NCI-H510A treated with DMSO at 0.1 percent for 48 hours (cell line): ENCODE measurements around the gene GOLGA2.
"Not testable (repeated sequence)": the region's sequence is repeated elsewhere in the genome, so short reads cannot be mapped to it uniquely, and the experiment has no call there.

Experiments used
- DNase-seq: peaks from one replicate; lab custom pipeline; 2025; lab: John Stamatoyannopoulos, UW

The GOLGA2 gene

DNA sequence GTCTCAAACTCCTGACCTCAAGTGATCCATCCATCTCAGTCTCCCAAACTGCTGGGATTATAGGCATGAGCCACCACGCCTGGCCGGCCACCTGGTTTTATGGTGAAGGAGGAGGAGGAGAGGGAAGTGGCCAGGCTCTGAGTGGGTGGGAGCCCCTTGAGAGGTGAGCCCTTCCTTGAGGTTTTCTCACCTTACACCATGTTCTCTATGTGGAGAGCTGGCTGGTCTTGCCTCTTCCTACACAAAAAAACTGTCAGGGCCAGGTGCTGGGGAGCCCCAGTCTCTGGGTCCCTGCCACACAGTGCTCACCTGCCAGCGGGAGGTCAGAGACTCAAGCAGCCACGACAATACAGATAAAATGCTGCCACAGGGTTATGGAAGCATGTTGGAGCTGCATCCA lies 18.3 kb upstream of the GOLGA2 start:
- DNase-seq = no peak

DNA sequence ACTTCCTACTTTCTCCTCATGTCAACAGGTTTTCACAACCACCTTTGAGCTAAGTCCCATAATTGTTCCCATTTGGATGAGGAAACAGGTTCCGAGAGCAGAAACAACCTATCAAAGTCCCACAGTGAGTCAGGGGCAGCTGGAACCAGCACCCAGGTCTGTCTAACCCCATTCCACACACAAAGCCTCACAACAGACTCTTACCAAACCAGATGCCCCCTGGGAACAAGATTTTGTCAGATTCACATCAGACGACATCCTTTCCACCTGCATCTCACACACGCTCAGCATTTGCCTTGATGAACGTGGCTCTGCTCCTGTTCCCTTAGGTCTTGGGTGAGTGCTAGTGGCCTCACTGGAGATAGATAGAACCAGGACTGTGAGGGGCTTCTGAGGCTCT lies 17.3 kb upstream of the GOLGA2 start:
- DNase-seq = no peak

DNA sequence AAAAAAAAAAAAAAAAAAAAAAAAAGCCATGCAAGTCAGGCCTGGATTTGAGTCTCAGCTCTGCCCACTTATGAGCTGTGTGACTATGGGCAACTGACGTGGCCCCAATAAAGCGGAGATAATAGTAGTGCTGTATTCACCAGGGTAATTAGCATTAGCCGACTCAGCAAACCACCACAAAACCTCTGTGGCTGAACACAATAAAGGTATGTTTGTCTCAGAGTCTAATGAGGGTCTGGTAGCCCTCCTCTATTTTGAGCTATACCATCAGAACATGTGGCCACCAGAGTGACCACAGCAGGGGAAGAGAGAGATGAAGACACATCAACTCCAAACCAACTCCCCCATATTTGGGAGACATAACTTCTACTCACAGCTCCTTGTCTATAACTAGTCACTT lies 16.2 kb upstream of the GOLGA2 start:
- no peak for DNase-seq

DNA sequence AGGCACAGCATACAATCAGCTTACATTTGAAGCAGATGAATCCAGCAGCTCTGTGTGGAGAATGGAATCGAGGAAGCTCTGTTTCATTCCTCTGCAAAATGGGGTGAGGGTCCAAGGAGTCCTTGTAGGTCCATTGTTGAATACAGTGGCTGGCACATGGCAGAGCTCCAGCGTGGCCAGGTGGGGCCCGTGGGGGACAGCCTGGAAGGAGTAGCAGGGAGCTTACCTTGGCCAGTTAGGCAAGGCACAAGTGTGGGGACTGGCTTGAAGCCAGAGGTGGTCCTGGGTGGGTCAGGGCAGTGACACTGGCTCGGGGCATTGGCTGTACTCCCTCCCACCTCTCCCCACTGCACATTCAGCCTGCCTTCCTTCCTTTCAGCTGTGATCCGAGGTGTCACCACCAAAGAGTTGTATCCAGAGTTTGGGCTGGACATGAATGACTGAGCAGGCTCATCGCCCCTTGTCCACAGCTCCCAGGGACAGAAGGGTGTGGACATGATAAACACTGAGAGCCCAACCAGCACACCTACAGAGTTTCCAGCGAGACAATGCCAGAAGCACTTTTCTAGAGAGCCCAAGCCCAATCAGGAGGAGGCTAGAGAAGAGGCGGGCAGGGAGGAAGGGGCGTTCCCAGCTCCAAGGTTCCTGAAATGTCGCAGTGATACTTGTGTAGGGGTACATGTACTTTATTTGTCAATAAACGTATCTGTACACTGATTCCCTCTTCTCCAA lies 12.6 kb upstream of the GOLGA2 start:
- no peak for DNase-seq

DNA sequence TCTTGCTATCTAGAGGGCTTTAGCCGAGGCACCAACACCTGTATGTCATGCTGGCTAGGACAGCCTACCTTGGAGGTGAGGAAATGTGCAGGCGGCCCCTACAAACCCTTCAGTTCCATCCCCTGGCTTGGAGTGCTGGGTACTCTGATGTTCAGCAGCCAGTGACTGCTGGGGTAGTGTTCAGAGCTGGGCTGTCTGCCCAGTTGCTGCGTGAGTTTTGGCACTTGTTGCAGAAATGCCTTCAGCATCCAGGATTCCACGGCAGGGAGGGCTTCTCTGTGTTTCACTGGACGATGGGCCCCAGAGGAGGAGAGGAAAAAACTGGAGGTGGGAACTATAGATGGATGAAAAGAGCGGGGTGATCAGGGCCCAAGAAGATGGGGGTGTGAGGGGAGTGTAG lies 10.6 kb upstream of the GOLGA2 start:
- no peak for DNase-seq

DNA sequence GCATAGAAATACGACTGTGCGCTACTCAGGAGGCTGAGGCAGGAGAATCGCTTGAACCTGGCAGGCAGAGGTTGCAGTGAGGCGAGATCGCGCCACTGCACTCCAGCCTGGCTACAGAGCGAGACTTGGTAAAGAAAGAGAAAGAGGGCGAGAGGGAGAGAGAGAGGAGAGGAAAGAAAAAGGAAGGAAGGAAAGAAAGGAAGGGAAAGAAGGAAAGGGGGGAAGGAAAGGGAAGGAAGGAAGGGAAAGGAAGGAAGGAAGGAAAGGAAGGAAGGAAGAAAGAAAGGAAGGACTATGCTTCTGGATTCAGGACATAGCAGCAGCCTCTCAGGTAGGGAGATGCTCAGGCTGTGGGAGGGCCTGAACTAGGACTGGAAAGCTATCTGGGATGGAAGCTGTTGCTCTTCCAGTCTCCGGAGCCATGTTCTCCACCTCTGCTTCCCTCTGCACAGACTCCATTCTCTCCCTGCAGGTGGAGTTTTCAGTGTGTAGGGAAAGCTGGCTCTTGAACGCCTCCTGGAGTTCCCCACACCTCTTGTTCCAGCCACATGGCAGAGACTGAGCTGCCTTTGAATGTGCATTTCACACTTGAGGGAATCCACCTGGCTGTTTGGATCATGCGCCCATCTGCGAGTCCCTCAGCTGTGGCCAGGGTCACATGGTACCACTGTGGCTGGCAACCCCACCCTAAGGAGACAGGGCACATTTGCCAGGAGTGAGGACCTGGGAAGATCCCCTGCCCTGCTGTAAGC lies 9.4 kb upstream of the GOLGA2 start:
- DNase-seq = no peak

DNA sequence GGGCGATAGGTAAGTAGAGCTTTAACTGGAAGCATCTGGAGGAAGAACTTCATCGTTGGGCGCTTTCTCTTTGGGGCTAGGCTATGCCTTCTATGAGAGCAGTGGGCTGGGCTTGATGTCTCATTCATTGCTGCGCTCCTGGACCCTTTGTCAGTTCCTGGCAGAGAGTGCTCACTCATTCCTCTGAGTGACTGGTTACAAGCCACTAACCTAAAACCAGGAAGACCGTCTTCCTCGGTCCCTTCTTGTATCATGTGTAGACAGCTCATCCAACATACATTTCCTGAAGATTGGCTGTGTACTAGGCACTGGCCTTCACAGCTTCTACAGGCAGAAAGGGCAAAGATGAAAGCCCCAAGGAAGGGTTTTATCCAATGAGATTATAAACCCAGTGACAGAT lies 6.7 kb upstream of the GOLGA2 start:
- DNase-seq = no peak

DNA sequence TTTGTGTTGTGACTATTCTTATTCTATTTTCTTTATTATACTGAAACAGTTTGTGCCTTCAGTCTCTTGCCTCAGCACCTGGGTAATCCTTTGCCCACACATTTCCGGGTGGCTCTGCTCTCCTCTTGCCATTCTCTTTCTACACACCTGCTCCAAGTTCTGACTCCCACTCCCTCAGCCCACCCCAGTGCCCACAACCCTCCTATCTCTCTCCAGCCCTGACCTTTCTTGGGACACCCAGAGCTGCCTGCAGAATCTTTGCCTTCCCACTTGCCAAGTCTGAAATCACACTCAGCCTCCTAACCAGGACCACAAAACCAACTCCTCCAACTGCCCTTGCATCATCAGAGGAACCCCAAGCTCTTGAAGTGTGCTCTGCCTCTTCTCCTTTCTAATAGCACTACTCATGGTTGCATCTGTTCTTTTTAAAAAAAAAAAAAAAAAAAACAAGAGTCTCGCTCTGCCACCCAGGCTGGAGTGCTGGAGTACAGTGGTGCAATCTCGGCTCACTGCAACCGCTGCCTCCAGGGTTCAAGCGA lies 4.3 kb upstream of the GOLGA2 start:
- DNase-seq = no peak

DNA sequence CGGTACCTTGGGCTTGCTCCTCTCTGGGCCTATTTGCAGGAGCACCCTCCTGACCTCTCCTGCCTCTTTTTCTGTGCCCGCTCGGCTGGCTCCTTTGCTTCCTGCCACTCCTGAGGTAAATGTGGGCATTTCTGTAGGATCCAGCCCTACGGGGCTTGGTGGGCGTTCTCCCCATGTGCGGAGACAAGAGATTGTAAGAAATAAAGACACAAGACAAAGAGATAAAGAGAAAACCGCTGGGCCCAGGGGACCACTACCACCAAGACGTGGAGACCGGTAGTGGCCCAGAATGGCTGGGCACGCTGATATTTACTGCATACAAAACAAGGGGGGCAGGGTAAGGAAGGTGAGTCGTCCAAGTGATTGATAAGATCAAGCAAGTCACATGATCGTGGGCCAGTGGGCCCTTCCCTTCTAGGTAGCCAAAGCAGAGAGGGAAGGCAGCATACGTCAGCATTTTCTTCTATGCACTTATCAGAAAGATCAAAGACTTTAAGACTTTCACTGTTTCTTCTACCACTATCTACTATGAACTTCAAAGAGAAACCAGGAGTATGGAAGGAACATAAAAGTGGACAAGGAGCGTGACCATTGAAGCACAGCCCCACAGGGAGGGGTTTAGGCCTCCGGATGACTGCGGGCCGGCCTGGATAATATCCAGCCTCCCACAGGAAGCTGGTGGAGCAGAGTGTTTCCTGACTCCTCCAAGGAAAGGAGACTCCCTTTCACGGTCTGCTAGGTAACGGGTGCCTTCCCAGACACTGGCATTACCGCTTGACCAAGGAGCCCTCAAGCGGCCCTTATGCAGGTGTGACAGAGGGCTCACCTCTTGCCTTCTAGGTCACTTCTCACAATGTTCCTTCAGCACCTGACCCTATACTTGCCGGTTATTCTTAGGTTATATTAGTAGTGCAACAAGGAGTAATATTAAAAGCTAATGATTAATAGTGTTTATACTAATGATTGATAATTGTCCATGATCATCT lies 3.6 kb upstream of the GOLGA2 start:
- DNase-seq = not testable (repeated sequence)

DNA sequence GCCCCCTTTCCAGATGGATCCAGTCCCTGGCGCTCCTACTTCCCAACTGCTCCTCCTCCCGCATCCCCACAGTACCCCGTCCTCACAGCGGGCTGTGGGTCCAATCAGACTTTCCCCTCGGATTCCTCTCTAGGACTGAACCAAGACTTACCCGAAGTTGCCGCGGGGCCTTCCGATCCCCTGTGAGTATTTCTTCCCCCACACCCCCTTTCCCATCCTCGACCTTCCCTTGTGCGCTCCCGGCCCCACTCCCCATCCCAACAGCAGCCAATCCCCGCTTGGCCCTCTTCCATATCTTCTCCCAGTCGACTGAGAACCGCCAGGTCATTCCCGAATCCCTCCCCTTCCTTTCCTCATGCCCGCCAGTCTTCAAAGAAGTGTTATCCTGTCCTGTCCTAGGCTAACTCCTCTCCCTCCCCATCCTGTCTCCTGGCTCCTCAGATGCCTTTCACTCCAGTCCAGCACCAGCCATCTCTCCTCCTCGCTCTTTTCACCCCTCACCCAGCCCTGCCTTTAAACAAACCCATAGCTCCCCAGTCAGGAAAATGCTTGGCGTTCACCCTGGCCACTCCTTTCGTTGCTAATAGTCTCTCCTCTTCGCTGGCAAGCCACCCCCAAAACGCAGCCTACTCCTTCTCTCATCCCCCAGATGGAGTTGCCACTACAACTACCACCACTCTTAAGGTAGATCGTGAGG lies 915 bp upstream of the GOLGA2 start:
- peak; percentile 43 for DNase-seq

DNA sequence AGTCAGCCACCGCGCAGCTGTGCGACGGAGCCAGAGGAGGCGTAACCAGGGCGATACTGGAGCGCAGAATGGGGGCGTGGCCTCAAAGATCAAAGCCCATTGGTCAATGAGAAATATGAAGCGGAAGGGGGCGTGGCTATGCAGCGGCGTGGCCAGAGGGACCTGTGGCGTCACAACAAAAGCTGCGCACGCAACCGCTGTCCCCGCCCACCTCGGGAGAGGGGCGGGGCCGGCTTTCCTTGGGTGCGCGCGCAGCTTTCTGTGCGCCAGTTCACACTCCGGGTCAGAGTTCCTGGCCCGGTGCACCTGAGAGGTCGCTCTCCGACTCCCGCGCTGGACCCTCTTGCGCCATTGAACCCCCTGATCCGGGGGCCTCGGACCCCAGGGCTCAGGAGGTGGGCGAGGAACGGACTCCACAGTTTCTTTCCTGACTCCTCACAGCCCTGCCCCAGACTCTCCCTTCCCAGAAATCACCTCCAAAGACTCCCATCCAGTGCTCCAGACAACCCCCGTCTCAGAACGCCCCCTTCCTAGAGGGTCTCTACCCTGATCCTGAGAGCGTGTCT lies 284 bp upstream of the GOLGA2 start, which contains the start of gene SWI5:
SWI5 (plus strand) TSS at position 269 of the 566 bp plus-strand sequence.
- peak; percentile 99 for DNase-seq

DNA sequence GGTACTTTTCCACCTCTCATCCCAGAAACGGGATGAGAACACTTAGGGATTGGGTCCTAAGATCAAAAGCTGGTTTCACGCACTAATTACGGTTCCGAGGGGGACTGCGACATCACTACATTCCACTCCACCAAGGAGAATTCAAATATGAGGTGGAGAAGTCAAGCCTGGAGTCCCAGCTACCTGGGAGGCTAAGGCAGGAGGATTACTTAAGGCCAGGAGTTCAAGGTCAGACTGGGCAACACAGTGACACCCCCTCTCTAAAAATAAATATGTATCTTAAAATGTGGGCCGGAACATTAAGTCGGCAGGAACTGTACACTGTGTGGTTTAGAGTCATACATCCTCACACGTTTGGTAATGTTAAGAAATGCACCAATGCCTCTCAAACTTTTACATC lies 1.6 kb downstream of the GOLGA2 start:
- DNase-seq = no peak

DNA sequence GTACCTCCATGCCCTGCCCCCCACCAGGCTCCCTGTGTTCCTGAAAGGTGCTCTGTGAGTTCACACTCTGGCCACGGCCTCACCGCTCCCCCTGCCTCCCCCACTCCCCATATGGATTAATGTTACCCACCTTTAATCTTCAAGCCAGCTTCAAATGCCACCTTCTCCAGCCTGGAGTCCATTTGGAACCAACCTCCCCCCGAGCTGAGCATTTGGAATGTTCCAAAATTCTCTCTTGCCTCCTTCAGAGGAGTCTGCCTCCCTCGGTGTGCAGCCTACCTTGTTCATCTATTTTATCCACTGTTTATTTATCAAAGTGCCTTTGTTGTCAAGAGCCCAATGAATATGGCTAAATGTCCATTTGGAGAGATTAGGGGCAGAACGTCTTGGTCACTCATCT lies 4.3 kb downstream of the GOLGA2 start:
- no peak for DNase-seq

DNA sequence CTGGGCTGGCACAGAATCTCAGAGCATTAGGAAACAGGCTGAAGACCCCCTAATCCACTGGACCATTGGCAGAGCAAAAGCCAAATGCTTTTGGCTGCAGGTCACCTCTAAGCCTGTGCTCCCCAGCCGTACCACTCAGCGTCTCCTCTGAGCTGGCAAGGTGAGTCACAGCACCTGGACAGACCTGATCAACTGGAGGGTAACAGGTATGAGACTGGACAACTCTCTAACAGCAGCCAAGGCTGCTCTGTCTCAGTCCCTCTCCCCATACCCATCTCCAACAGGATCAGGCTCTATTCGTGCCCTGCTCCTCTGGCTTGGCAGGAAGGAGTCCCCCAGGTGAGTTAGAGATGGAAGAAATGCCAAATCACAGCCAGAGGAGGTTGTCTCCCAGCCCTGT lies 4.7 kb downstream of the GOLGA2 start:
- DNase-seq = no peak

DNA sequence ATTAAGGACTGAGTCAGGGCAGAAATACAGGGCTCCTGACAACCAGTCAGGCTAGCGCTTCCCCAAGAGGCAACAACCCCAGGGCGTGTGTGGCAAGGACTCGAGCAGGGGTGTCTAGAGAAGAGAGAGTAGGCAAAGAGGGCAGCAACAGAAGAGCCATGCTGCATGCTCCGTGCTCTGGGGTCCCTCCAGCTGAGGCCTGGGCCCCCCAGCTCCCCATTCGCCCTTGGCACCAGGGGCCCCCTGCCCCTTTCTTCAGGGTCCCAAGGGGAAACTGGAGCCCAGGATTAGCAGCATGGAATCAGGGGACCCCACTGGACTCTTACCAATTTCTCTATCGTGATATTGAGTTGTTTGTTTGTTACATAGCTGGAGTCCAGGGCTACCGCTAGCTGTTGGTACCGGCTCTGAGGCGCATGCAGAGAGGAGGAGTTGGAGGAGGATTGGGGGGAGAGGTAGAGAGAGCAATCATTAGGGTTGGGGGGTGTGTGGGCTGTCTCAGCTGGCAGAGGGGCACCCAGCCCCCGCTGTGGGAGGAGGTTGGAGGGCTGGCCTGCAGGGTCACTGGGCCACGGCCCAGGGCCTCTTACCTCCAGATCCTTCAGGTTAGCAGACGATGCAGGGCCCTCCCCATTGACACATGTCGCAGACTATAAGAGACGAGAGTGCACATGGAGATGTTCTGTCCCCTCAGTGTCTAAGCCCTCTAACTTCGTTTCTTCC lies 8.8 kb downstream of the GOLGA2 start:
- no peak for DNase-seq

DNA sequence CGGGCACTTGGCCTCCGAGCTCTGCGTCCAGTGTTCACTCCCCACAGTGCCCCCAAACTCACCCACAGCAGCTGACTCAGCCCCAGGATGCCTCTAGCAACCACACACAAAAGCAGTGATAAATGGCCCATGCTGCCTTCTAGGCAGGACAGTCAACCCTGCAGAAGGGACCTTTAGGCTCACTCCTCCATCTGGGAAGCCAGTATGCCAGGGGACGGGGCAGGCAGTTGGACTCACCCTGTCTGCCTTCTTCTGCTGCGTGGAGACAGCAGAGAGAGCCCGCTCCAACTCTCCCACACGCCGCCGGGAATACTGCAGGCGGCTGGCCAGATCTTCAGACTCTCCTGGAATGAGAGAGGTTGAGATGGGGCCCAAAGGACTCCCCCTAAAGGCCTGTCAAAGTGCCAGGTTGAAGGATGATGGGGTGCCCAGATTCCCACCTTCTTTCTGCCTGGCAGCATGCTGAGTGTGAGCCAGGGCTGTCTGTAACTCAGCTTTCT lies 10.4 kb downstream of the GOLGA2 start:
- no peak for DNase-seq

DNA sequence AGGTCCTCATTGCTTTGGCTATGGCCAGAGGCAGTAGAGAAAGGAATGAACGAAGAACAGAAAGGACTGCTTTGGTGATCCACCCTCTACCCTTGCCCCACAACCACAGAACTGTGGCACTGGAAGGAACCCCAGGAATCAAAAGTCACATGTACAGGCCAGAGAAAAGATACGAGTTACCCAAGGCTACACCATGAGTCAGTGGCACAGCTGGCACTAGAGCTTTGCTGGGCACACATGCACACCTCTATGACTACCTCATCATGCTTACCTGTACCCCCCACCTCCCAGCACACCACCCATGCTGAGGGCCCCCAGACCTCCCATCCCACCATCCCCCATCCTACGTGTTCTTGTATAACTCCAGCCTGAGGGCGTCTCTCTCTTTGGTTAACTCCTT lies 13.1 kb downstream of the GOLGA2 start:
- DNase-seq = no peak

DNA sequence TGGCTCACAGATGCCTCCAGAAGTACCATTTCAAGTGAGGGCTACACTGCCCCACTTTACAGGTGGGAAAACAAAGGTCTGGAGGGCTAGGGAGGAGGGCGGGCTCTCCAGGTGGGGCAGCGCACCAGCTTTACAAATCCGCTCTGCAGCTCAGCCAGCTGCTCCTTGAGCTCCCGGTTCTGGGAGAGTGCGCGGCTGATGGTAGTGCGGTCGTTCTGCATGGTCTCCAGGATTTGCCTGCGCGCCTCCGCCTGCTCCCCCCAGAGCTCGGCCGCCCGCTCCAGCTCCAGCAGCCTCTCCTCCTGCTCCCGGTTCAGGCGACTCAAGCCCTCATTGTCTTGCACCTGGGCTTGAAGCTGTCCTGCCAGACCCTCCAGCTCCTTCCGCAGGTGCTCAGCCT lies 15.5 kb downstream of the GOLGA2 start:
- DNase-seq = no peak

DNA sequence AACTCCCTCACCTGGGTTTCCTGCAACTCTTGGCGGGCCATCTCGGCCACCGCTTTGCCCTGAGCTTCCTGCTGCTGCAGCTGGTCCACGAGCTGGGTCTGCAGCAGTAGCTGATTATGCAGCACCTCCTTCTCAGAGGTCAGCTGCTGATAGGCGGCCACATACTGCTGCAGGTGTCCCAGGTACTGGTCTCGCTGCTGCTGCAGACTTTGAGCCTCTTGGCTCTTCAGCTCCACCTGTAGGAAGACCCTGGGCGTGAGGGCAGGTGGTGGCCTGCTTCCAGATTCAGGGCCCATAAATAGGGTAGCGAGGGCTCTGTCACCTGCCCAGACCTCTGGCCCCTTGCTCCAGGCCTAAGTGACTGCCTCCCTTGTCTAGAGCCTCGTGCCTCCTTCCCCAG lies 16.7 kb downstream of the GOLGA2 start:
- no peak for DNase-seq

DNA sequence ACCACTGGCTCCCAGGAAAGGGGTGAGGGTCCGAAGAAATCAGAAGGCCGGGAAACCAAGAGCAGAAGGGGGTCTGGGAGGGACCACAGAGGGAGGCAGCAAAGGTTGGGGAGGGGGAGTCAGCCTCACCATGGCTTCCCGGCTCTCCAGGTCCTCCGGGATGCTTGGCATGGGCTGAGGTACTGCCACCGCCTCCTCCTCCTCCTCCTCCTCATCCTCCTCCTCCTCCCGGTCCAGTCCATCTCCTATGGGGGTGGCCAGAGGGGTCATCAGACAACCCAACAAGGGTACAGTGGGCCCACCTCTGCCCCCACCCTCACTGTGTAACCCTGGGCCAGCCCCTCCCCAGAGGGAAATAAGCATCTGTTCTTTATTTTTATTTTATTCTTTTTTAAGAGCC lies 17.5 kb downstream of the GOLGA2 start:
- DNase-seq = no peak
